HepG2 (cell line): ENCODE results near the gene PEX11G. TPM values are rescaled to one million over a fixed set of nuclear protein-coding genes. Genes with fewer than 3 reads are reported as not detected.

Experiments
- CBX1 ChIP-seq: IDR thresholded peaks from one replicate; pipeline ENCODE4 v1.6.1; 2016; ENCODE audit warnings: antibody characterized with exemption, low read depth
- EEA1 ChIP-seq: sonication (generic); formaldehyde crosslinking; IDR thresholded peaks from 2 replicates; pipeline ENCODE4 v1.5.1; 2020; ENCODE audit warnings: mild to moderate bottlenecking, missing genetic modification reagents, borderline replicate concordance
- ELF1 ChIP-seq: sonication (generic); formaldehyde crosslinking; IDR thresholded peaks from 2 replicates; pipeline ENCODE4 v1.4.0; 2020; ENCODE audit warnings: missing genetic modification reagents
- HCFC1 ChIP-seq: fragments of 150-350 bp; IDR thresholded peaks from 2 replicates; pipeline ENCODE4 v1.6.1; 2014; ENCODE audit warnings: low read depth, low read length
- RFXAP ChIP-seq: sonication (generic); formaldehyde crosslinking; IDR thresholded peaks from 2 replicates; pipeline ENCODE4 v1.4.0; 2020; ENCODE audit warnings: missing genetic modification reagents, borderline replicate concordance
- SNAI1 ChIP-seq: sonication (generic); formaldehyde crosslinking; IDR thresholded peaks from 2 replicates; pipeline ENCODE4 v1.5.0; 2020; ENCODE audit warnings: mild to moderate bottlenecking, missing genetic modification reagents, borderline replicate concordance
- SP5 ChIP-seq: IDR thresholded peaks from 2 replicates; pipeline ENCODE4 v1.6.1; 2016; ENCODE audit warnings: low read depth, borderline replicate concordance
- ZFP36 ChIP-seq: fragments of 150-350 bp; IDR thresholded peaks from 2 replicates; pipeline ENCODE4 v1.6.1; 2018; ENCODE audit warnings: borderline replicate concordance, low read length, low read depth; ENCODE audit not compliant: partially characterized antibody
- ZNF12 ChIP-seq: sonication (generic); formaldehyde crosslinking; IDR thresholded peaks from 2 replicates; pipeline ENCODE4 v1.5.0; 2020; ENCODE audit warnings: missing genetic modification reagents
- ZNF501 ChIP-seq: sonication (generic); formaldehyde crosslinking; IDR thresholded peaks from 2 replicates; pipeline ENCODE4 v1.5.1; 2020; ENCODE audit warnings: mild to moderate bottlenecking, moderate library complexity, missing genetic modification reagents
- ZNF510 ChIP-seq: sonication (generic); formaldehyde crosslinking; IDR thresholded peaks from 2 replicates; pipeline ENCODE4 v1.4.0; 2020; ENCODE audit warnings: low read depth, mild to moderate bottlenecking, missing genetic modification reagents
- ZNF550 ChIP-seq: sonication (generic); formaldehyde crosslinking; IDR thresholded peaks from 2 replicates; pipeline ENCODE4 v1.4.0; 2020; ENCODE audit warnings: mild to moderate bottlenecking, missing genetic modification reagents, borderline replicate concordance
- ZNF83 ChIP-seq: sonication (generic); formaldehyde crosslinking; IDR thresholded peaks from 2 replicates; pipeline ENCODE4 v1.4.0; 2020; ENCODE audit warnings: missing genetic modification reagents, mild to moderate bottlenecking, borderline replicate concordance
- ZSCAN22 ChIP-seq: sonication (generic); formaldehyde crosslinking; IDR thresholded peaks from 2 replicates; pipeline ENCODE4 v1.4.0; 2020; ENCODE audit warnings: mild to moderate bottlenecking, missing genetic modification reagents
- ZSCAN25 ChIP-seq: sonication (generic); formaldehyde crosslinking; IDR thresholded peaks from 2 replicates; pipeline ENCODE4 v1.8.0; 2022; ENCODE audit warnings: mild to moderate bottlenecking, missing genetic modification reagents
- polyA plus RNA-seq, 8 experiments: library from polyadenylated mRNA; depleted of rRNA in 3 of 8; stranded (reverse) in 7 of 8; unstranded in 1 of 8; fragments of >200 nt; fragmentation: Illumina TruSeq in 4 of 8; extraction: Trizol in 4 of 8; gene quantifications; 2 replicates each; pipeline versions ENCODE4 v1.2.1 to v1.2.3, GENCODE V29; 2011 to 2016; ENCODE audit warnings: low read depth in 4 of 8, missing spikeins in 1 of 8, mixed read lengths in 1 of 8; ENCODE audit not compliant: insufficient read depth in 1 of 8
- total RNA-seq, 5 experiments: library from RNA; depleted of rRNA; stranded (reverse); fragments of >200 nt; fragmentation: Illumina TruSeq; extraction: Trizol; gene quantifications; 2 replicates each; pipeline ENCODE4 v1.2.3, GENCODE V29; 2016; ENCODE audit warnings: low read depth in 1 of 5
- TF ChIP-seq, protein P1 (sequence below): sonication (generic); formaldehyde crosslinking; IDR thresholded peaks from 2 replicates; pipeline ENCODE4 v1.8.0; 2022; ENCODE audit warnings: mild to moderate bottlenecking, missing genetic modification reagents
- TF ChIP-seq, protein P2 (sequence below): sonication (generic); formaldehyde crosslinking; IDR thresholded peaks from 2 replicates; pipeline ENCODE4 v1.4.0; 2020; ENCODE audit warnings: missing genetic modification reagents, borderline replicate concordance
- TF ChIP-seq, protein P3 (sequence below): sonication (generic); formaldehyde crosslinking; IDR thresholded peaks from 2 replicates; pipeline ENCODE4 v1.8.0; 2022; ENCODE audit warnings: missing genetic modification reagents, mild to moderate bottlenecking, inconsistent platforms, borderline replicate concordance
- TF ChIP-seq, protein P4 (sequence below): sonication (generic); formaldehyde crosslinking; IDR thresholded peaks from 2 replicates; pipeline ENCODE4; 2020; ENCODE audit warnings: missing genetic modification reagents, mild to moderate bottlenecking, borderline replicate concordance

The PEX11G gene
- total and polyA plus RNA-seq, 2 of the 13 experiments (the other 11 are each of a cell fraction or from before 2014, with no cell fraction given) = not detected

DNA sequence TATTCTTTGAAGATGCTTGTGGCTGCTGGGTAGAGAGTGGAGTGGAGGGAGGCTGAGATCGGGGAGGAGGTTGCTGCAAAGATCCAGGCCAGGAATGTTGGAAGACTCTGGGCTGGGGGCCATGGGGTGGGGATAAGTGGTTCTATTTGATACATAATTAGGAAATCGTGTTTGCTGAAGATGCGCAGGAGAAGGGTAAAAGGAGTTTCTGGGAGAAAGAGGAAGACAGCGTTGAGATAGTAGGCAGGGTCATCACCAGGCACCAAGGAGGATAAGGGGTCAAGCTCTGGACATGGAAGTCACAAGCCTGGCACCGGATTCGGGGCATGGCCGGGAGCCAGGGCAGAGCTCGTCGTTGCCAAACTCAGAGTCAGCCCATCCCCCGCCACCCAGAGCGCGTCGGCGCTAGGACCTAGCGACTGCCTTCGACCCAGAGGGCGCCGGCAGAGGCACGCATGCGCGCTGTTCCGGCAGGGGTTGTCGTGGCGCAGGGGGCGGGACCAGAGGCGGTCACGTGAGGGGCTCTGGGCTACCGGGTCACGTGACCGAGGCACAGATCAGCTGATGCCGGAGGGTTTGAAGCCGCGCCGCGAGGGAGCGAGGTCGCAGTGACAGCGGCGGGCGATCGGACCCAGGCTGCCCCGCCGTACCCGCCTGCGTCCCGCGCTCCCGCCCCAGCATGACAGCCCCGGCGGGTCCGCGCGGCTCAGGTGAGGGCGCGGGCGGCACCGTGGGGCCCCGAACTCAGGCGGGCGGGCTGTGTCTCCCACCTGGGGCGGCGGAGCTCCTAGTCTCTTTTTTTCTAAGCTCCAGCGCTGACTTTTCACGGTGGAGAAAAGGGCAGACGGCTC is 33.5 kb upstream of the PEX11G start, which contains the start of gene MCOLN1 (continued):
- TF ChIP-seq, protein P1, sequence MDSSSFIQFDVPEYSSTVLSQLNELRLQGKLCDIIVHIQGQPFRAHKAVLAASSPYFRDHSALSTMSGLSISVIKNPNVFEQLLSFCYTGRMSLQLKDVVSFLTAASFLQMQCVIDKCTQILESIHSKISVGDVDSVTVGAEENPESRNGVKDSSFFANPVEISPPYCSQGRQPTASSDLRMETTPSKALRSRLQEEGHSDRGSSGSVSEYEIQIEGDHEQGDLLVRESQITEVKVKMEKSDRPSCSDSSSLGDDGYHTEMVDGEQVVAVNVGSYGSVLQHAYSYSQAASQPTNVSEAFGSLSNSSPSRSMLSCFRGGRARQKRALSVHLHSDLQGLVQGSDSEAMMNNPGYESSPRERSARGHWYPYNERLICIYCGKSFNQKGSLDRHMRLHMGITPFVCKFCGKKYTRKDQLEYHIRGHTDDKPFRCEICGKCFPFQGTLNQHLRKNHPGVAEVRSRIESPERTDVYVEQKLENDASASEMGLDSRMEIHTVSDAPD = no peak; the same call in 1 of the 2 replicates
- TF ChIP-seq, protein P2, sequence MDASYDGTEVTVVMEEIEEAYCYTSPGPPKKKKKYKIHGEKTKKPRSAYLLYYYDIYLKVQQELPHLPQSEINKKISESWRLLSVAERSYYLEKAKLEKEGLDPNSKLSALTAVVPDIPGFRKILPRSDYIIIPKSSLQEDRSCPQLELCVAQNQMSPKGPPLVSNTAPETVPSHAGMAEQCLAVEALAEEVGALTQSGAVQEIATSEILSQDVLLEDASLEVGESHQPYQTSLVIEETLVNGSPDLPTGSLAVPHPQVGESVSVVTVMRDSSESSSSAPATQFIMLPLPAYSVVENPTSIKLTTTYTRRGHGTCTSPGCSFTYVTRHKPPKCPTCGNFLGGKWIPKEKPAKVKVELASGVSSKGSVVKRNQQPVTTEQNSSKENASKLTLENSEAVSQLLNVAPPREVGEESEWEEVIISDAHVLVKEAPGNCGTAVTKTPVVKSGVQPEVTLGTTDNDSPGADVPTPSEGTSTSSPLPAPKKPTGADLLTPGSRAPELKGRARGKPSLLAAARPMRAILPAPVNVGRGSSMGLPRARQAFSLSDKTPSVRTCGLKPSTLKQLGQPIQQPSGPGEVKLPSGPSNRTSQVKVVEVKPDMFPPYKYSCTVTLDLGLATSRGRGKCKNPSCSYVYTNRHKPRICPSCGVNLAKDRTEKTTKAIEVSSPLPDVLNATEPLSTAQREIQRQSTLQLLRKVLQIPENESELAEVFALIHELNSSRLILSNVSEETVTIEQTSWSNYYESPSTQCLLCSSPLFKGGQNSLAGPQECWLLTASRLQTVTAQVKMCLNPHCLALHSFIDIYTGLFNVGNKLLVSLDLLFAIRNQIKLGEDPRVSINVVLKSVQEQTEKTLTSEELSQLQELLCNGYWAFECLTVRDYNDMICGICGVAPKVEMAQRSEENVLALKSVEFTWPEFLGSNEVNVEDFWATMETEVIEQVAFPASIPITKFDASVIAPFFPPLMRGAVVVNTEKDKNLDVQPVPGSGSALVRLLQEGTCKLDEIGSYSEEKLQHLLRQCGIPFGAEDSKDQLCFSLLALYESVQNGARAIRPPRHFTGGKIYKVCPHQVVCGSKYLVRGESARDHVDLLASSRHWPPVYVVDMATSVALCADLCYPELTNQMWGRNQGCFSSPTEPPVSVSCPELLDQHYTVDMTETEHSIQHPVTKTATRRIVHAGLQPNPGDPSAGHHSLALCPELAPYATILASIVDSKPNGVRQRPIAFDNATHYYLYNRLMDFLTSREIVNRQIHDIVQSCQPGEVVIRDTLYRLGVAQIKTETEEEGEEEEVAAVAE (CRISPR knock-in tag) = peak; percentile 80; the same call in 1 of the 2 replicates
- TF ChIP-seq, protein P3, sequence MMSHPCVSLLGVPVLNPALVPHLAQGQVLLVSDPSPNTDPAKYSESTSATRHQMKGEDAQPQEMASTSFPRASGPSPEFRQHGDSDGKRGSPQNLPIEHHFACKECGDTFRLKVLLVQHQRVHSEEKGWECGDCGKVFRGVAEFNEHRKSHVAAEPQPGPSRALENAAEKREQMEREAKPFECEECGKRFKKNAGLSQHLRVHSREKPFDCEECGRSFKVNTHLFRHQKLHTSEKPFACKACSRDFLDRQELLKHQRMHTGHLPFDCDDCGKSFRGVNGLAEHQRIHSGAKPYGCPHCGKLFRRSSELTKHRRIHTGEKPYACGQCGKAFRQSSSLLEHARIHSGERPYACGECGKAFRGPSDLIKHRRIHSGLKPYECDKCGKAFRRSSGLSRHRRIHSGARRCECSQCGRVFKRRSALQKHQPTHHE (CRISPR knock-in tag) = peak; percentile 71; the same call in 1 of the 2 replicates
- TF ChIP-seq HCFC1 (peak; percentile 78), ZSCAN22 (CRISPR knock-in tag) (no peak), SP5 (CRISPR knock-in tag) (peak; percentile 93), ZFP36 (no peak), ZNF550 (CRISPR knock-in tag) (0 out of 2 replicates have a peak, but pooled peaks have one; percentile 68), SNAI1 (CRISPR knock-in tag) (no peak), ELF1 (peak; percentile 85), ZNF83 (no peak), ZNF501 (CRISPR knock-in tag) (peak; percentile 66; the same call in 1 of the 2 replicates), CBX1 (peak; percentile 98), ZNF12 (no peak), EEA1 (no peak; the same call in 1 of the 2 replicates), ZSCAN25 (CRISPR knock-in tag) (no peak), RFXAP (CRISPR knock-in tag) (no peak), ZNF510 (peak; percentile 94)
- TF ChIP-seq, protein P4, sequence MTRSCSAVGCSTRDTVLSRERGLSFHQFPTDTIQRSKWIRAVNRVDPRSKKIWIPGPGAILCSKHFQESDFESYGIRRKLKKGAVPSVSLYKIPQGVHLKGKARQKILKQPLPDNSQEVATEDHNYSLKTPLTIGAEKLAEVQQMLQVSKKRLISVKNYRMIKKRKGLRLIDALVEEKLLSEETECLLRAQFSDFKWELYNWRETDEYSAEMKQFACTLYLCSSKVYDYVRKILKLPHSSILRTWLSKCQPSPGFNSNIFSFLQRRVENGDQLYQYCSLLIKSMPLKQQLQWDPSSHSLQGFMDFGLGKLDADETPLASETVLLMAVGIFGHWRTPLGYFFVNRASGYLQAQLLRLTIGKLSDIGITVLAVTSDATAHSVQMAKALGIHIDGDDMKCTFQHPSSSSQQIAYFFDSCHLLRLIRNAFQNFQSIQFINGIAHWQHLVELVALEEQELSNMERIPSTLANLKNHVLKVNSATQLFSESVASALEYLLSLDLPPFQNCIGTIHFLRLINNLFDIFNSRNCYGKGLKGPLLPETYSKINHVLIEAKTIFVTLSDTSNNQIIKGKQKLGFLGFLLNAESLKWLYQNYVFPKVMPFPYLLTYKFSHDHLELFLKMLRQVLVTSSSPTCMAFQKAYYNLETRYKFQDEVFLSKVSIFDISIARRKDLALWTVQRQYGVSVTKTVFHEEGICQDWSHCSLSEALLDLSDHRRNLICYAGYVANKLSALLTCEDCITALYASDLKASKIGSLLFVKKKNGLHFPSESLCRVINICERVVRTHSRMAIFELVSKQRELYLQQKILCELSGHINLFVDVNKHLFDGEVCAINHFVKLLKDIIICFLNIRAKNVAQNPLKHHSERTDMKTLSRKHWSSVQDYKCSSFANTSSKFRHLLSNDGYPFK (CRISPR knock-in tag) = peak; percentile 23; the same call in 1 of the 2 replicates
